GM21528 (cell line): ENCODE results near the gene CELA3B.
"Not testable (repeated sequence)": the region's sequence is repeated elsewhere in the genome, so short reads cannot be mapped to it uniquely, and the experiment has no call there.

Experiments used
- ATAC-seq: cut with Tn5 transposase; IDR thresholded peaks from one replicate; pipeline ENCODE4 v1.9.1; 2021; ENCODE audit warnings: mild to moderate bottlenecking, moderate library complexity; ENCODE audit not compliant: unreplicated experiment, low FRiP score

Gene CELA3B

DNA sequence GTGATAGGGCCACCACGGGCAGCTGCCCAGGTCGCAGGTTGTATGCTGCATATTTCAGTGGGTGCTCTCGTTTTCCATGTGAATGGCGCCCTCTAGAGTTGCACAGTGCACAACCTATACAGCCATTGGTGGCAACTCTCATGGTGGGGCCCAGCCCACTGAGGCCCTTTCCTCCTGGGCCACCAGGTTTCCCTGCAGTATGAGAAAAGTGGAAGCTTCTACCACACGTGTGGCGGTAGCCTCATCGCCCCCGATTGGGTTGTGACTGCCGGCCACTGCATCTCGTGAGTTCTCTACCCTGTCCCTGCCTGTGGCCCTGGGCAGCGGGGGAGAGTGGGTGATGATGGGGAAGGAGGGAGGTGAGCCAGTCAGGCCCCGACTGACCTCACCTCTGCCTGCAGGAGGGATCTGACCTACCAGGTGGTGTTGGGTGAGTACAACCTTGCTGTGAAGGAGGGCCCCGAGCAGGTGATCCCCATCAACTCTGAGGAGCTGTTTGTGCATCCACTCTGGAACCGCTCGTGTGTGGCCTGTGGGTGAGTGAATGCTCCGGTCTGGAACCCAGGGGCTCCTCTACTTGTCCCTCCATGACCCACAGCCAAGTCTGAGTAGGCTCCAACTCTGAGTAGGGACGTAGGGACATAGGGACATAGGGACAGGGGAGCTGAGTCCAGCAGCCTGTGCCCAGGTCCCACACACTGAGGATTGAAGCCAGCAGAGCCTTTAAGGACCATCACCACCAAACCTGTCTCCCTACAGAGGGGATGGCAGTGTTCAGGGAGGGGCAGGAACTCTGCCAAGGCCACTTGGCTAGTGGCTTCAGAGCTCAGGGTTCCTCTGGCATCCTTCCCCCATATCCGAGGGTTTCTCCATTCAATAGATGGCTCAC, 28.7 kb downstream of the CELA3B start:
- not testable (repeated sequence) for ATAC-seq

DNA sequence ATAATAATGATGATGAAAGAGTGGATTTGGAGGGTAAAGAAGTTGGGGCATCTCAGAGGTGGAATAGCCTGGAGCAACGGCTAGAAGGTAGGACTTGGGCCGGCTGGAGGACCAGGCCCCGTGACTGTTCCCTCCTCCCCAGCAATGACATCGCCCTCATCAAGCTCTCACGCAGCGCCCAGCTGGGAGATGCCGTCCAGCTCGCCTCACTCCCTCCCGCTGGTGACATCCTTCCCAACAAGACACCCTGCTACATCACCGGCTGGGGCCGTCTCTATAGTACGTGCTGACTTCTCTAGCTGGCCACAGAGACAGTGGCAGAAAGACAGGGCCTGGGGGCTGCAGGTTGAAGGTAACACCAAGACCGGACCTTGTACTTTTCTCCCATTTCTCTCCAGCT, 29.9 kb downstream of the CELA3B start:
- not testable (repeated sequence) for ATAC-seq

DNA sequence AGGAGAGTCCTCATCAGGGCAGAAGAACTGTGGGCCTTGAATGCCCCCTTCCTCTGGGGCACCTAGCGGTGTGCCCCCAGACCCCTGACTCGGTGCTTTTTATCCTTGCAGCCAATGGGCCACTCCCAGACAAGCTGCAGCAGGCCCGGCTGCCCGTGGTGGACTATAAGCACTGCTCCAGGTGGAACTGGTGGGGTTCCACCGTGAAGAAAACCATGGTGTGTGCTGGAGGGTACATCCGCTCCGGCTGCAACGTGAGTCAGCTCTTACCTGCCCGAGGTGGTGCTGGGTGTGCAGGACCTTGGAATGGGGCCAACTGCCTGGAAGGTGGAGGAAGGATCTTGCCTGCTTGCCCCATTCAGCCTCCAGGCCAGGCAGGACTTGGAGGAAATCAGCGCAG, 30.4 kb downstream of the CELA3B start:
- not testable (repeated sequence) for ATAC-seq

DNA sequence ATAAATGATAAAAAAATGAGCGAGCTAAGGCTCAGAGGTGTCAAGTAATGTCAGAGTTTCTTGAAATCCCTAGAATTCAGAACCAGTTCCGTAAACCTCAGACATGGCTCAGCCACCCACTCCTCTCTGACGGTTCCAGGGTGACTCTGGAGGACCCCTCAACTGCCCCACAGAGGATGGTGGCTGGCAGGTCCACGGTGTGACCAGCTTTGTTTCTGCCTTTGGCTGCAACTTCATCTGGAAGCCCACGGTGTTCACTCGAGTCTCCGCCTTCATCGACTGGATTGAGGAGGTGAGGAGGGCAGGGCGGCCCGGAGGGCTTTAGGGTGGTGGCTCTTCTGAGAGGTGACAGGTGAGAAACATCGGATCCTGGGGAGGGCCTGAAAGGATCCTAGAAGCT, 32.7 kb downstream of the CELA3B start:
- ATAC-seq = not testable (repeated sequence)

DNA sequence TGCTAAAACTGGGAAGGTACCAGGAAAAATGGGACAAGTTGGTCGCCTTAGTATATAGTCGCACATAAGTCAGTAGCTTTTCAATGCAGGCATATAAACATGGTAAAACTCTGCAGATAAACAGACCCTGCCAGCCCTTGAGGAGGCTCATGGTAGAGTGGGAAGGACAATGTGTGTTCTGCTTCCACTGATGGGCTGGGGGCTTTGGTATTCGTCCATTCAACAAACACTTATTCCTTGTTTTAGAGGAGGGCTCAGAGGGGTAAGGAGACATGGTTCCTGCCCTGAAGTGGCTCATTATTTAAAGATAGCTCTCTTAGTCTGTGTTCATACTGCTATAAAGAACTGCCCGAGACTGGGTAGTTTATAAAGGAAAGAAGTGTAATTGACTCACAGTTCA, 35.9 kb downstream of the CELA3B start:
- not testable (repeated sequence) for ATAC-seq

DNA sequence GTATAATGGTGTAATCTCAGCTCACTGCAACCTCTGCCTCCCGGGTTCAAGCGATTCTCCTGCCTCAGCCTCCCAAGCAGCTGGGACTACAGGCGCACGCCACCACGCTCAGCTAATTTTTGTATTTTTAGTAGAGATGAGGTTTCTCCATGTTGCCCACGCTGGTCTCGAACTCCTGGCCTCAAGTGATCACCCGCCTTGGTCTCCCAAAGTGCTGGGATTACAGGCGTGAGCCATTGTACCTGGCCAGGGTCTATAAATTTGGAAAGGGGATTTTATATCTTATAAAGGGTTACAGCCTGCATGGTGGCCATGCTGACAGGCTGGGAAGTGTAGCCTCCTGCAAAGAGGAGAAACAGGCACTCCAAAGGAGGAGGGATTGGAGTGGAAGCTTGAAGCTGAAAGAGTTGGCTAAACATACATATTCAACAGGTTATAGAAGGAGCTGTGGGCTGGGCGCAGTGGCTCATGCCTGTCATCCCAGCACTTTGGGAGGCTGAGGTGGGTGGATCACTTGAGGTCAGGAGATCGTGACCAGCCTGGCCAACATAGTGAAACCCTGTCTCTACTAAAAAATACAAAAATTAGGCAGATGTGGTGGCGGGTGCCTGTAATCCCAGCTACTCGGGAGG, 37.9 kb downstream of the CELA3B start:
- not testable (repeated sequence) for ATAC-seq

DNA sequence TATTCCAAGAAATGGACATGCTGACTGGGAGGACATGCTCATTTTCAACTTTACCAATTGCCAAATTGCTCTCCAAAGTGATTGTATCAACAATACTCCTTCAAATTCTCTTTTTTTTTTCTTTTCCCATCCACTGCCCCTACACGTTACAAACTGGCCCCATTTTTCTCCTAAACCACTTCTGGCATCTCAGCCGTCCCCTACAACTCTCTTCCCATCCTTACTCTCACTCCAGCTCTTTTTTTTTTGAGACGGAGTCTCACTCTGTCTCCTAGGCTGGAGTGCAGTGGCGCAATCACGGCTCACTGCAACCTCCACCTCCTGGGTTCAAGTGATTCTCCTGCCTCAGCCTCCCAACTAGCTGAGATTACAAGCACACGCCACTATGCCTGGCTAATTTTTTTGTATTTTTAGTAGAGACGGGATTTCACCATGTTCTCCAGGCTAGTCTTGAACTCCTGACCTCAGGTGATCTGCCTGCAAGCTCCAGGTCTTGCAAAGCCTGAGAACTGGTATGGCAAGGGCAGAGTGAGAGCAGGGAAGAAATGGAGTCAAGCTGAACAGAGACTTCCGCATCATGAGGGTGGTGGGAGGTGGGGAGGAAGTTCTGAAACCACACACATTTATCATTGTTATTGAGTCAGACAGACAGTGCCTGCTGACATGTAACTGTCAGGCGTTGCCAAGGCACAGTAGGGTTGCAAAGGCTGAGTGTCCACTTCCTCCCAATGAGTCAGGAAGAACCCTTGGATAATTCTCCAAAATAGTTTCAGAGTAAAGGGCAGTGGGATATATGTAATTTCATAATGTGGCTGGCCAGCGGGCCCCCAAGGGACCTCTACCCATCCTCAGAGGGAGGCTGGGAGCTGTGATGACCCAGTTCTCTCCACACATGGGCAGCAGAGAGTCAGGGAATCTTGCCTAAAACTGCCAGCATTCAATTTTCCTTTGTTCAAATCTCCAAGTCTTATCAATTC, 42.0 kb downstream of the CELA3B start:
- ATAC-seq = no peak

DNA sequence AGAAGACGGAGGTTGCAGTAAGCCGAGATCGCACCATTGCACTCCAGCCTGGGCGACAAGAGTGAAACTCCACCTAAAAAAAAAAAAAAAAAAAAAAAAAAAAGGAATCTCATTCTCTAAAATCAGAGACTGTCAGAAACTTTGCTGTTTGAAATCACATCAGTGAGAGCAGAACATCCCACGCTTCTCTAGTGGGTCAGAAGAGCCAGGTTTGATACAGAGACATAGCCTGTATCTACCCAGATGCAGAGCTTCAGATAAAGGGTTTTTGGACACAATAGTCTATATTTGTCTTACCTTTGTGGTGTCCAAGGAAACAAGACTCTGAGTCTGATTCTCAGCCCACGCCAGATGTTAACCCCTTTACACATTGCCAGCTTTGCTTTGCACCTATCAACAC, 44.2 kb downstream of the CELA3B start:
- no peak for ATAC-seq

DNA sequence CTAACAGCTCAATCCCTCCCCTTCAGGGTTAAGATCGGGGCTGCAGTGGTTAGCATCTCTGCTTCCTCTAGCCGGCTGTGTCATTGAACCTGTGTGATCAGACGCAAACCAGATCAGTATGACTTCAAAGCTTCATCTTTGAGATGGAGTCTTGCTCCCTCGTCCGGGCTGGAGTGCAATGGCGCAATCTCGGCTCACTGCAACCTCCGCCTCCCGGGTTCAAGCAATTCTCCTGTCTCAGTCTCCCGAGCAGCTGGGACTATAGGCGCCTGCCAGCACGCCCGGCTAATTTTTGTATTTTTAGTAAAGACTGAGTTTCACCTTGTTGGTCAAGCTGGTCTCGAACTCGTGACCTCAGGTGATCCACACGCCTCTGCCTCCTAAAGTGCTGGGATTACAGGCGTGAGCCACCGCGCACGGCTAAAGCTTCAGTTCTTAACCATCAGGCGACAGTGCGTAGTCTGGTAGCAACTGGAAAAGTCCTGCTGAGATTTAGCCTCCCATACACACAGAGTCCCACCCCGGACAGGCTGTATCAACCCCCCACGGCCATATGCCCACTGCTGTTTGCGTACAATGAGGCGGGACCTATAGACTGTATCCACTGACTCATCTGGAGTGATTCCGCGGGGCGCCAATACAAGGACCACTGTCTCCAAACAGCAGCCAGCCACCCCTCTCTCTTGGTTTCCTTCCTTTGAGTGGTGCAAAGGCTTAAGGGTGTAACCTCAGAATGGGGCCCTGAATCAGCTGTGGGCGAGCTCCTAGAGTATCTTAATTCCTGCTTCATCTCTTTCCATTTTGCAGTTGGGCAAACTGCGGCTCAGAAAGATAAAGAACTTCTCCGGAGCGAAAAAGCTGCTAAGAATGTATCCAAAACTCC, 47.9 kb downstream of the CELA3B start:
- peak; percentile 43 for ATAC-seq

DNA sequence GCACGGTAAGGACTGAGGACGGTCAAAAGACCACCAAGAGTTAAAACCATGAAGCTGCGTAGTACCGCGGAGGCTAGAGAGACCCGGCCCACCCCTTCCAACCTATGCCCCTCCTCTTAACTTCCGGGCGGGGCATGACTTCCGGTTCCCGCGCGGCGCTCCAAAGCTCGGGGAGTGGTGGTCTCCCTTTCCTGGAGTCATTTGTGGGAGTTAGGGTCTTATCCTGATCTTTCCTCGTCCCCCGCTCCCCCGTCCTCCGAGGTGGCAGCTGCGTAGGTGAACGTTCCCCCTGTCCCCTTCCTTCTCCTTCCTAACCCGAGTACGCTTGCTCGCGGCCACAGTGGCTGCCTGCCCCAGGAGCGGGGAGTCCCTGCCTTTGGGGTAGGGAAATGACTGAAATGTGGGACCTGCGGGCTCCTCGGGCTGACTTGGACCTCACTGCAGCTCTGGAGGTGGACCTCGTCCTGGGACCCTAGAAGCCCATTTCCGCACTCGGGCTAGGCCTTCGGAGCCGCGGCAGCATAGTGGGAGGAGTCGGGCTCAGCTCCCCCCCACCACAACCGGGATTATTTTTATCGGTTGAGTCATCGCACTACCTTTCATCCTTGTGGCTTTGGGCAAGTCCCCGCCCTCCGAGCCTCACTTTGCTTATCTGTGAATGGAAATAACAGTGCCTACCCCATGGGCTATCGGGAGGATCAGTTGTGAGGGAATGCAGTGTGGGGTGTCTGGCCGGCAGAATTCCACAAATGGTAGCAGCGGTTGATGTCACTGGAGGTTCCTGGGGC, 48.7 kb downstream of the CELA3B start:
- peak; percentile 72 for ATAC-seq

DNA sequence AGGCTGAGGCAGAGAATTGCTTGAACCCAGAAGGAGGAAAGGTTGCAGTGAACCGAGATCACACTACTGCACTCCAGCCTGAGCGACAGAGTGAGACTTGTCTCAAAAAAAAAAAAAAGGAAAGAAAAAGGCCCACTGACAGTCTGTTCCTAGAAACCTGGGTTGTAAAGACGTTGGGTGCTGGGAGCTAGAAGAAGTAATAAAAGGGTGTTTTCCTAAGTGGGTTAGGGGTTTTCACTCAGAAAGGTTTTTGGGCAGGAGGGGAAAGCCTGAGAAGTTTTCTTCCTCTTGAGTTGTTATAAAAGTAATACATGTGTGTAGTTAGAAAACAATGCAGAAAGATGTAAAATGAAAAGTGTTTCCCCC, 50.1 kb downstream of the CELA3B start:
- no peak for ATAC-seq

DNA sequence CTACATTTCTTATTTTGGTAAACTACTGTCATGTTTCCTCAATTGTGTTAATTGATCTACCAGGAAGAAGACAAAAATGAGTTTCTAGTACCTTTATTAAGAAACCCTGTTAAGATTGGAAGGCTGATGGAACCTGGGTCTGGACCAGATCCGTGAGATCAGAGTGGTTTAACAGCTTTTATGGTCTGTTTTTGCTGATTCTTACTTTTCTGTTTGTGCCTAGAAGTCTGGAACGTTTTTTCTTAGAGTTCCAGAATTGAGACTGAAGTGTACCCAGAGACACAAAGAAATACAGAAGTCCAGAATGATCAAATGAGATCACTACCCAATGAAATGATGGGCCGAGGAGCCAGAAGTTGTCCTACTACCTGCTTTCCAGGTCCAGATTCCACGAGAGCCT, 53.2 kb downstream of the CELA3B start:
- ATAC-seq = no peak

DNA sequence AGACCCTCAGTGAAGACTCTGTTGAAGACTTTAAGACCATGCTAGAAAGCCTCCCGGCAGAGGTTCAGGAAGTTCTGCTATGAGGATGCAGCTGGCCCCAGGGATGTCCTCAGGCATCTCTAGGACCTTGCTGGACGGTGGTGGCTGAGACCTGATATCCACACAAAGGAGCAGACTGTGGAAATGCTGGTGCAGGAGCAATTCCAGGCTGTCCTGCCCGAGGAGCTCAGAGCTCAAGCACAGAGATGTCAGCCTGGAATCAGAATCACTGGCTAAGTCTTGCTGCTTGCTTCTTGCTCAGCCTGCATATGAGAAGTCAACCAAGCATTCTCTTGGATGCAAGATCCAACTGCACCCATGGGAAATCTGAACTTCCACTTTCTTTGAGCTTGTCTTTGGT, 53.7 kb downstream of the CELA3B start:
- no peak for ATAC-seq

DNA sequence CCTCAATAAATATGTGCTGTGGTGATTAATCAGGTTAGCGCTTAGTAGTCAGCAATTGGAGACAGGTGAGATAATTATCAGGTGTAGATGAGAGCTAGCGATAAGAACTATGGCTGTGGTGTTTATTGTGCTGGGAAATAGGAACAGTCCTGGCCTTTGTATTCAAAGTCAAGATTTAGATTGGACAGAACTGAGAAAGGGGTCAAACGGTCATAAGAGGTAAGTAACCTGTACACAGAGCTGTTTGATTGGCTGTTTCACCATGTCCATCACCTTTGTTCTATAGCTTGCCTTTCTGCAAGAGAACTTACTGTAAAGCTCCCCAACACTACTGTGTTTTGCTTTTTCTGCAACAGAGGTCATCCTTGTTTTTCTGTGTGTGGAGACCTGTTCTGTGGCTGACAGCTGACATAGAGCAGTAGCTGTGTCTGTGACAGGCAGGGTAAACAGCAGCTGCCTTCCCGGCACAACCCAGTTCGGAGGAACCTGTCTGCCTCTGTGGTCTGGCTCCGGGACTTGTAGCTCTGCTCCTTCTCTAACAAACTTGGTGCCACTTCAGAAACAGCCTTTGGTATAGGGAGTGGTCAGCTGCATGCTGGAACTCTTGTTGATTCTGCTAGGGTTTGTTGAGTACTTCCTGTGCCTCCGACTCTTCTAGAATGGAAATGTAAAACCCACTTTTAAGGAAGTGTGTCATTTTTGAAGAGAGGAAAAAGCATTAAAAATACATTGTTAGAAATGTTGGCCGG, 54.6 kb downstream of the CELA3B start:
- ATAC-seq = no peak

DNA sequence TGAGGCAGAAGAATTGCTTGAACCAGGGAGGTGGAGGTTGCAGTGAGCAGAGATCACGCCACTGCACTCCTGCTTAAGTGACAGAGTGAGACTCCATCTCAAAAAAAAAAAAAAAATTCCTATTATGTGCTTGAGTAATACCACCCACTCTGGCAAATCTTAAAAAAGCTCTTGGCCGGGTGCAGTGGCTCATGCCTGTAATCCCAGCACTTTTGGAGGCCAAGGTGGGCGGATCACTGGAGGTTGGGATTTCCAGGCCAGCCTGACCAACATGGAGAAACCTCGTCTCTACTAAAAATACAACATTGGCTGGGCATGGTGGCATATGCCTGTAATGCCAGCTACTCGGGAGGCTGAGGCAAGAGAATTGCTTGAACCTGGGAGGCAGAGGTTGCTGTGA, 58.0 kb downstream of the CELA3B start:
- ATAC-seq = not testable (repeated sequence)

DNA sequence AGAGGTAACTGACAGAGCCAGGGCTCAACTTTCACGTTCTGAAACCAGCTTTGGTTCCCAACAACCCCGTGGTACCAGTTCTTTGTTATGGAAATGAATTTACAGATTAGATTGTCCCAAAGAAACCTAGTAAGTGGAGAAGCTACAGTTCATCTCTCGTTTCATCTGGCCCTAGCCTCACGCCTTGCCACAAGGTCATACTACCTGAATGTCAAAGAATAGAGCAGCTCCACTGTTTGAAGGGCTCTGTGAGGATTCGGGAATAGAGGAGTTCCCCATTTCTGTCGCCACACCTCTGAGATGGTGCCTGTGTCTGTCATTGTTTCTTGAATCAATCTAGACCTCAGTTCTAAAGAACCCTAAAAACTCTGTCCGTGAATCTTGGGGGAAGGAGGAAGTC, 60.7 kb downstream of the CELA3B start:
- no peak for ATAC-seq

DNA sequence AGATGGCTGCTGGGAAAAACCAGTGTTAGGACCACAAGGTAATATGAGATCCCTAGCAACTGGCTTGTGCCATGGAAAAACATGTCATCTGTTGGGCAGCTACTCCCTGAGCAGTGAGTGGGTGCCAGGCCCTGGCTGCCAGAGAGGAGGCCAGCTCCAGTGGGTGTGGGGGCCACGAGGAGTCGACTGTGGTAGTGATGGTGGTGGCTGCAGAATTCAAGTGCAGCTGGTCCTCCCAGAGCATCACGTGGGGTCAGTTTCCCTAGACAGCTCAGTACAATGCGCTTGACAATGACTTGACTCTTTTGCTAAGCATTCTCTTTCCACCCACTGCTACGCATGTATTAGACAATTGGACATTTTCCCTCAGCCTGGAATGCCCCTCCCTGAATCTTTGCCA, 61.2 kb downstream of the CELA3B start:
- no peak for ATAC-seq
